Sigmoid colon (tissue), 7 donors: Measurements from ENCODE around the gene GUCY2C. TPM values are rescaled to one million over a fixed set of nuclear protein-coding genes. Genes with fewer than 3 reads are reported as not detected.

Experiments used
- DNase-seq: peaks from one replicate; pipeline ENCODE4 v3.0.0-alpha.2; 2019
- H3K27ac ChIP-seq, 4 donors: fragments of 200-600 bp; sonication (generic); one replicate each; pipeline ENCODE4 v1.5.1; 2016 to 2019; ENCODE audit warnings: mild to moderate bottlenecking in 1 of 4
- H3K27me3 ChIP-seq, 3 donors: fragments of 200-600 bp; sonication (generic); one replicate each; pipeline ENCODE4 v1.5.1; 2019; ENCODE audit warnings: mild to moderate bottlenecking in 1 of 3
- H3K36me3 ChIP-seq, 4 donors: fragments of 200-600 bp; sonication (generic); one replicate each; pipeline ENCODE4 v1.5.1; 2016 to 2019
- H3K4me1 ChIP-seq, 4 donors: fragments of 200-600 bp; sonication (generic); one replicate each; pipeline ENCODE4 v1.5.1; 2017 to 2019
- H3K4me3 ChIP-seq, 4 donors: fragments of 200-600 bp; sonication (generic); one replicate each; pipeline ENCODE4 v1.5.1; 2017 to 2019; ENCODE audit warnings: mild to moderate bottlenecking in 2 of 4, moderate library complexity in 1 of 4
- H3K9me3 ChIP-seq, 4 donors: fragments of 200-600 bp in 3 of 4; sonication (generic) in 3 of 4; one replicate each; pipeline versions ENCODE4 v1.5.1 to v1.6.1; 2013 to 2019
- CTCF ChIP-seq, 4 experiments: fragments of 450-650 bp in 3 of 4; fragments of 200-600 bp in 1 of 4; IDR thresholded peaks; one replicate each; pipeline ENCODE4 v1.5.1; 2016 to 2019; ENCODE audit warnings: antibody characterized with exemption in 4 of 4, mild to moderate bottlenecking in 3 of 4, moderate library complexity in 2 of 4
- EP300 ChIP-seq, 4 donors: sonication (generic); formaldehyde crosslinking; IDR thresholded peaks; one replicate each; pipeline ENCODE4 v1.6.1; 2017; ENCODE audit warnings: antibody characterized with exemption in 4 of 4
- POLR2A ChIP-seq, 2 donors: fragments of 450-650 bp; IDR thresholded peaks; one replicate each; pipeline ENCODE4 v1.6.1; 2016; ENCODE audit warnings: antibody characterized with exemption in 2 of 2, mild to moderate bottlenecking in 2 of 2, moderate library complexity in 2 of 2
- POLR2AphosphoS5 ChIP-seq, 4 donors: sonication (generic); formaldehyde crosslinking; IDR thresholded peaks; one replicate each; pipeline ENCODE4 v1.6.1; 2017; ENCODE audit warnings: antibody characterized with exemption in 4 of 4
- WGBS, 2 donors: extraction: QIAGEN DNeasy Blood & Tissue Kit; methylation state at CpG; one replicate each; pipeline ENCODE4 v1.1.7; 2013; 5-methylcytosine and 5-hydroxymethylcytosine counted together
- intact Hi-C: fragments of 100-400 bp; cut with DNase I; formaldehyde crosslinking; loops from one replicate; pipeline ENCODE4 v1.15.1; 2023
- polyA plus RNA-seq, 3 donors: library from polyadenylated mRNA; stranded (reverse); fragments of 200-250 nt; gene quantifications; one replicate each; pipeline ENCODE4 v1.2.3, GENCODE V29; 2013
- total RNA-seq, 4 donors: library from RNA; depleted of rRNA; stranded (reverse); fragments of >200 nt; gene quantifications; one replicate each; pipeline ENCODE4 v1.1.0, GENCODE V29; 2016
- donor health status: healthy with polysubstance abuse.
- donor health status: Bipolar disorder and iron deficiency.
- donor health status: healthy.

The GUCY2C gene
- total and polyA plus RNA-seq, 7 donors = 0.55 to 26.9 (median 8.7) TPM; not detected in 3

- intact Hi-C loops = no loop called here
- WGBS, 2 donors = 85 to 92% methylated on average over 1 of the region's 1 CpG
- no peak overlapping the region for H3K27ac ChIP-seq
- H3K4me1 ChIP-seq = no peaks in the 10 kb centered on the region
- no peak for TF ChIP-seq CTCF (IDR thresholded peaks at IDR 0.05)
- no peak for TF ChIP-seq POLR2A (IDR thresholded peaks at IDR 0.05)
- TF ChIP-seq POLR2AphosphoS5 (IDR thresholded peaks at IDR 0.05) = no peak
- no peak for TF ChIP-seq EP300 (IDR thresholded peaks at IDR 0.05)
- no peaks in the 10 kb centered on the region for H3K27me3 ChIP-seq
- H3K36me3 ChIP-seq = no peaks in the 10 kb centered on the region
- DNase-seq = no peak
- no peak overlapping the region for H3K4me3 ChIP-seq
- no peaks in the 10 kb centered on the region for H3K9me3 ChIP-seq
Observed at GRCh38 chr12:14575585-14575984, 120.8 kb downstream of the GUCY2C start.

DNA sequence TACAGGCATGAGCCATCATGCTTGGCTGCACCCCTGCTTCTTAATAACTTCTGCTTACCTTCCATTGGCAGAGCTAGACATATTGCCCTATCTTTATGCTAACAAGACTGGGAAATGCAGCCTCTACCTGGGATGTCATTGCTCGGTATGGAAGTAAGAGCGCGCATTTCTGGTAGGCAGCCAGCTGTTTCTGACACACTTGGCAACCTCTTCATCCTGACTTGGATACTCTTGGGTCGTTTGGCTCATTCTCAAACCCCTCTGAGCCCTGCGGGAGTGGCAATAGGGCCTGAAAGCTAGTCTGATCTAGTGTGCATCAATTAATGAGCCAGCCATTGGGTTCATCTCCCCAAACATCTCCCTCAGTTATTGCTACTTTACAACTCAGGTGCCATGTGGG, 123.3 kb downstream of the GUCY2C start:
- intact Hi-C loops = no loop called here
- TF ChIP-seq POLR2A (IDR thresholded peaks at IDR 0.05) (no peak), POLR2AphosphoS5 (IDR thresholded peaks at IDR 0.05) (no peak), EP300 (IDR thresholded peaks at IDR 0.05) (no peak), CTCF (IDR thresholded peaks at IDR 0.05) (no peak)
- no peak overlapping the region for H3K4me3 ChIP-seq
- DNase-seq = no peak
- H3K27ac ChIP-seq = no peak overlapping the region
- H3K27me3 ChIP-seq = no peaks in the 10 kb centered on the region
- no peaks in the 10 kb centered on the region for H3K36me3 ChIP-seq
- peaks cover 0 to 6% (median 4%) of the 10 kb centered on the region in 4 donors for H3K4me1 ChIP-seq
- 85 to 88% methylated on average over 5 of the region's 5 CpGs for WGBS, 2 donors
- no peaks in the 10 kb centered on the region for H3K9me3 ChIP-seq

GRCh38 chr12:14572401-14572800, 124.0 kb downstream of the GUCY2C start:
- intact Hi-C loops = no loop called here
- Histone ChIP-seq H3K4me1 (peaks cover 0 to 12% (median 9%) of the 10 kb centered on the region in 4 donors), H3K27me3 (no peaks in the 10 kb centered on the region), H3K9me3 (no peaks in the 10 kb centered on the region), H3K4me3 (no peak overlapping the region), H3K27ac (no peak overlapping the region), H3K36me3 (no peaks in the 10 kb centered on the region)
- 80 to 83% methylated on average over 4 of the region's 4 CpGs for WGBS, 2 donors
- TF ChIP-seq POLR2A (IDR thresholded peaks at IDR 0.05) (no peak), POLR2AphosphoS5 (IDR thresholded peaks at IDR 0.05) (no peak), EP300 (IDR thresholded peaks at IDR 0.05) (no peak)
- DNase-seq = no peak

DNA sequence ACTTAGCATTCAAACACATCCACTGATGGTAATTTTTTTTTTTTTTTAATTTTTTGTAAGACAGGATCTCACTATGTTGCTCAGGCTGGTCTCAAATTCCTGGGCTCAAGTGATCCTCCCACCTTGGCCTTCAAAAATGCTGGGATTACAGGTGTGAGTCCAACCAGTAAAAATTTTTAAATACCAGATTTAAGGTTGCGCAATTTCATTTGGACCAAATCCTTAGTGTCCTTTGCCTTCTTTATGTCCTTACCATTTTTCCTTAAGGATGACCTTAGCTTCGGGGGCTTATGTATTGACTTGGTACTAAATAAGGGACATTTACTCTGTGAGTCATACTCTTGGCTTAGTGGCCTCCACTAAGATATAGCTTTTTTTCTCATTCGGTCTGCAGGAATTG, 124.6 kb downstream of the GUCY2C start:
- Histone ChIP-seq H3K4me3 (no peak overlapping the region), H3K27ac (no peak overlapping the region), H3K9me3 (no peaks in the 10 kb centered on the region), H3K27me3 (no peaks in the 10 kb centered on the region), H3K4me1 (peaks cover 0 to 13% (median 10%) of the 10 kb centered on the region in 4 donors), H3K36me3 (no peaks in the 10 kb centered on the region)
- 85 to 97% methylated on average over 3 of the region's 3 CpGs for WGBS, 2 donors
- TF ChIP-seq POLR2A (IDR thresholded peaks at IDR 0.05) (no peak), POLR2AphosphoS5 (IDR thresholded peaks at IDR 0.05) (no peak), CTCF (IDR thresholded peaks at IDR 0.05) (no peak)
- intact Hi-C loops = no loop called here
- DNase-seq = no peak

- H3K27me3 ChIP-seq = no peaks in the 10 kb centered on the region
- H3K4me3 ChIP-seq = no peak overlapping the region
- no peak overlapping the region for H3K27ac ChIP-seq
- 100% methylated on average over 1 of the region's 1 CpG for WGBS, 2 donors
- DNase-seq = no peak
- H3K4me1 ChIP-seq = peaks cover 0 to 14% (median 10%) of the 10 kb centered on the region in 4 donors
- intact Hi-C loops = no loop called here
- H3K9me3 ChIP-seq = no peaks in the 10 kb centered on the region
- no peaks in the 10 kb centered on the region for H3K36me3 ChIP-seq
- TF ChIP-seq EP300 (IDR thresholded peaks at IDR 0.05) = no peak
- TF ChIP-seq CTCF (IDR thresholded peaks at IDR 0.05) = no peak
- TF ChIP-seq POLR2AphosphoS5 (IDR thresholded peaks at IDR 0.05) = no peak
- no peak for TF ChIP-seq POLR2A (IDR thresholded peaks at IDR 0.05)
Observed at GRCh38 chr12:14570231-14570630, 126.2 kb downstream of the GUCY2C start.
